ENCODE results near the gene OBSCN. TPM values are rescaled to one million over a fixed set of nuclear protein-coding genes. Genes with fewer than 3 reads are reported as not detected.

Gene OBSCN
- total RNA-seq, 1 experiment from 2014 or later: 5.6 TPM

DNA sequence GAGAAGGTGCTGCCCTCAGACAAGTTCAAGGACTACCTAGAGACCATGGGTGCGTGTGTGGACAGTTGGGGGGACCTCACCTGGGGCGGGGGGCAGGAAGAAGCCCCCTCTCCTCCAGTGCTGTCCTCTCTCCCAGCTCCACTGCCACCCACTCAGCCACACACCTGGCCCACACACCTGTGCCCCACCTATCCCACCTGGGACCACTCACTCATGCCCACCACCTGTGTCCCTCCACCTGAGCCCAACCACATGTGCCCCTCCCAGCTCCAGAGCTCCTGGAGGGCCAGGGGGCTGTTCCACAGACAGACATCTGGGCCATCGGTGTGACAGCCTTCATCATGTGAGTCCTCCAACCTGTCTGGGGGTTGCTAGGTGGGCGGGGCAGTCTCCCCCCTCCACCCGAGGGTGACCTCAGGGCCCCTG is 169.8 kb downstream of the OBSCN start:
- Mint-ChIP-seq H3K4me3 (ENCODE audit: unreplicated experiment) (no peak overlapping the region), H3K4me1 (ENCODE audit: low read depth, unreplicated experiment) (no peaks in the 10 kb centered on the region), H3K27me3 (ENCODE audit: insufficient read depth, unreplicated experiment) (no peaks in the 10 kb centered on the region), H3K9me3 (ENCODE audit: unreplicated experiment) (no peaks in the 10 kb centered on the region), H3K36me3 (ENCODE audit: insufficient read depth, unreplicated experiment) (no peaks in the 10 kb centered on the region), H3K27ac (ENCODE audit: unreplicated experiment) (no peak overlapping the region)
- BruUV-seq (replicated peaks): no TSS peak
- Histone ChIP-seq H3K36me3 (ENCODE audit: control insufficient read depth, insufficient read depth, low read length) (no peaks in the 10 kb centered on the region), H3K9me3 (no peaks in the 10 kb centered on the region), H3K4me1 (no peaks in the 10 kb centered on the region), H3K4me3 (ENCODE audit: low read depth, low read length) (peak overlapping the region; percentile 39), H3K27me3 (replicated peaks; ENCODE audit: control insufficient read depth, insufficient read depth, low read length) (no peaks in the 10 kb centered on the region)
- TF ChIP-seq, protein P1, sequence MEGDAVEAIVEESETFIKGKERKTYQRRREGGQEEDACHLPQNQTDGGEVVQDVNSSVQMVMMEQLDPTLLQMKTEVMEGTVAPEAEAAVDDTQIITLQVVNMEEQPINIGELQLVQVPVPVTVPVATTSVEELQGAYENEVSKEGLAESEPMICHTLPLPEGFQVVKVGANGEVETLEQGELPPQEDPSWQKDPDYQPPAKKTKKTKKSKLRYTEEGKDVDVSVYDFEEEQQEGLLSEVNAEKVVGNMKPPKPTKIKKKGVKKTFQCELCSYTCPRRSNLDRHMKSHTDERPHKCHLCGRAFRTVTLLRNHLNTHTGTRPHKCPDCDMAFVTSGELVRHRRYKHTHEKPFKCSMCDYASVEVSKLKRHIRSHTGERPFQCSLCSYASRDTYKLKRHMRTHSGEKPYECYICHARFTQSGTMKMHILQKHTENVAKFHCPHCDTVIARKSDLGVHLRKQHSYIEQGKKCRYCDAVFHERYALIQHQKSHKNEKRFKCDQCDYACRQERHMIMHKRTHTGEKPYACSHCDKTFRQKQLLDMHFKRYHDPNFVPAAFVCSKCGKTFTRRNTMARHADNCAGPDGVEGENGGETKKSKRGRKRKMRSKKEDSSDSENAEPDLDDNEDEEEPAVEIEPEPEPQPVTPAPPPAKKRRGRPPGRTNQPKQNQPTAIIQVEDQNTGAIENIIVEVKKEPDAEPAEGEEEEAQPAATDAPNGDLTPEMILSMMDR (IDR thresholded peaks at IDR 0.05; ENCODE audit: insufficient read depth in 1 of 2, low read depth in 1 of 2, low read length in 1 of 2, severe bottlenecking in 1 of 2, unreplicated experiment in 1 of 2): no peak
- no peak for DNase-seq
- POLR2A ChIA-PET: no interaction called here
- intact Hi-C loops (cut with micrococcal nuclease; ENCODE audit: unreplicated experiment): loop anchor here (1.0 kb wide), 1 partner anchor 80 kb away; a partner anchor contains a TSS
- CTCF ChIA-PET: no interaction called here

DNA sequence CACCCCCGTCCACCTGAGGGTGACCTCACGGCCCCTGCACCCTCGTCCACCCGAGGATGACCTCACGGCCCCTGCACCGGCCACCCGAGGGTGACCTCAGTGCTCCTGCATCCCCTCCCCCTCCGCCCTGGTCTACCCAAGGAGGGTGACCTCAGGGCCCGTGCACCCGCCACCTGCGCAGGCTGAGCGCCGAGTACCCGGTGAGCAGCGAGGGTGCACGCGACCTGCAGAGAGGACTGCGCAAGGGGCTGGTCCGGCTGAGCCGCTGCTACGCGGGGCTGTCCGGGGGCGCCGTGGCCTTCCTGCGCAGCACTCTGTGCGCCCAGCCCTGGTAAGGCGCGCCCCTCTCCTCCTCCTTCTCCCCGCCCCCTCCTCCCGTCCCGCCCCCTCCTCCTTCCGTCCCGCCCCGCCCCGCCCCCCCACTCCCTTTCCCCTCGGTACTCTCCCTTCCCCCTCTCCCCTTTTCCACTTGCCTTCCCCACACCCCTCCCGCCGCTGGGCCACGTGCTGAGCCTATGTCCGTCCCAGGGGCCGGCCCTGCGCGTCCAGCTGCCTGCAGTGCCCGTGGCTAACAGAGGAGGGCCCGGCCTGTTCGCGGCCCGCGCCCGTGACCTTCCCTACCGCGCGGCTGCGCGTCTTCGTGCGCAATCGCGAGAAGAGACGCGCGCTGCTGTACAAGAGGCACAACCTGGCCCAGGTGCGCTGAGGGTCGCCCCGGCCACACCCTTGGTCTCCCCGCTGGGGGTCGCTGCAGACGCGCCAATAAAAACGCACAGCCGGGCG is 170.4 kb downstream of the OBSCN start:
- peak overlapping the region; percentile 66 for H3K4me3 Mint-ChIP-seq (ENCODE audit: unreplicated experiment)
- intact Hi-C loops (cut with micrococcal nuclease; ENCODE audit: unreplicated experiment): loop anchor here (1.0 kb wide), 1 partner anchor 79 kb away; a partner anchor contains a TSS
- H3K36me3 Mint-ChIP-seq (ENCODE audit: insufficient read depth, unreplicated experiment): no peaks in the 10 kb centered on the region
- no peaks in the 10 kb centered on the region for H3K27me3 Mint-ChIP-seq (ENCODE audit: insufficient read depth, unreplicated experiment)
- Histone ChIP-seq H3K36me3 (ENCODE audit: control insufficient read depth, insufficient read depth, low read length) (no peaks in the 10 kb centered on the region), H3K27me3 (replicated peaks; ENCODE audit: control insufficient read depth, insufficient read depth, low read length) (no peaks in the 10 kb centered on the region), H3K9me3 (no peaks in the 10 kb centered on the region), H3K4me3 (ENCODE audit: low read depth, low read length) (peak overlapping the region; percentile 40), H3K4me1 (no peaks in the 10 kb centered on the region)
- TF ChIP-seq, protein P1 (IDR thresholded peaks at IDR 0.05; ENCODE audit: insufficient read depth in 1 of 2, low read depth in 1 of 2, low read length in 1 of 2, severe bottlenecking in 1 of 2, unreplicated experiment in 1 of 2): peak; percentile 34 to 47
- H3K9me3 Mint-ChIP-seq (ENCODE audit: unreplicated experiment): no peaks in the 10 kb centered on the region
- no peaks in the 10 kb centered on the region for H3K4me1 Mint-ChIP-seq (ENCODE audit: low read depth, unreplicated experiment)
- CTCF ChIA-PET: no interaction called here
- H3K27ac Mint-ChIP-seq (ENCODE audit: unreplicated experiment): no peak overlapping the region
- peak; percentile 68 to 73 for DNase-seq
- POLR2A ChIA-PET: no interaction called here
- BruUV-seq (replicated peaks): no TSS peak

DNA sequence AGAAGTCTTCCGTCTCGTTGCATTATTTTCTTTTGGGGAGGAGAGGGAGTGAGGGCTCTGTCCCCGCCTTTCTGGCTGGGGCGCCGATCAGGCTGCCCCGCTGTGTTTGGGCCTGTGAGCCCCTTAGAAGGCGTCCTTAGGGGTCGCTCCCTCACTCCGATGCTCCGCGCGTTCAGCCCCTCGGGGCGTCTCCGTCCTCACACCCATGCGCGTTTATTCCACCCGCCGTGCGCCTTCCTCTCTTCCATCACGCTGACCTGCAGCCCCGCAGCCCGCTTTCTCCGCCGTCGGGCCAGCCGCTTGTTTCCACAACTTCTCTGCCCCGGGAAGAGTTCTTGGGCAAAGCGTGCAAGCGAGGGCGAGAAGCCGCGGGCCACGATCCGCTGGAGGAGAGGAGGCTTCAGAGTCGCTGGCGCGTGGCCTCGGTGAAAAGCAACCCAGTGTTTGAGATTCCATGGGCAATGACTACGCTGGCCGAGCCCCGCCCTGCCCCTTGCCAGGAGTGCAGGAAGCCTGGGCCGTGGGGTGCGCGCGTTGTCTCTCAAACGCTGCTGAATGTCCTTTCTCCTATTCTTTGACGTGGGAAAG is 171.1 kb downstream of the OBSCN start:
- H3K36me3 Mint-ChIP-seq (ENCODE audit: insufficient read depth, unreplicated experiment): no peaks in the 10 kb centered on the region
- TF ChIP-seq, protein P1 (IDR thresholded peaks at IDR 0.05; ENCODE audit: insufficient read depth in 1 of 2, low read depth in 1 of 2, low read length in 1 of 2, severe bottlenecking in 1 of 2, unreplicated experiment in 1 of 2): no peak

More for the DNA sequence above, 171.1 kb downstream of the OBSCN start:
- POLR2A ChIA-PET: no interaction called here
- intact Hi-C loops (cut with micrococcal nuclease; ENCODE audit: unreplicated experiment): loop anchor here (1.0 kb wide), 1 partner anchor 78 kb away; a partner anchor contains a TSS
- Histone ChIP-seq H3K27me3 (replicated peaks; ENCODE audit: control insufficient read depth, insufficient read depth, low read length) (no peaks in the 10 kb centered on the region), H3K4me1 (no peaks in the 10 kb centered on the region), H3K36me3 (ENCODE audit: control insufficient read depth, insufficient read depth, low read length) (no peaks in the 10 kb centered on the region), H3K9me3 (no peaks in the 10 kb centered on the region), H3K4me3 (ENCODE audit: low read depth, low read length) (peak overlapping the region; percentile 40)
- Mint-ChIP-seq H3K27ac (ENCODE audit: unreplicated experiment) (no peak overlapping the region), H3K4me3 (ENCODE audit: unreplicated experiment) (peak overlapping the region; percentile 66), H3K27me3 (ENCODE audit: insufficient read depth, unreplicated experiment) (no peaks in the 10 kb centered on the region), H3K4me1 (ENCODE audit: low read depth, unreplicated experiment) (no peaks in the 10 kb centered on the region), H3K9me3 (ENCODE audit: unreplicated experiment) (no peaks in the 10 kb centered on the region)
- CTCF ChIA-PET: no interaction called here
- no peak for DNase-seq
- no TSS peak for BruUV-seq (replicated peaks)
